OCI-LY3 (cell line): ENCODE data around the gene ANP32E.

Experiments used
- H2AFZ ChIP-seq: fragments of 200-600, 300-600 bp; shearing (Covaris generic); 2 replicates; pipeline ENCODE4 v1.6.0; 2014; ENCODE audit warnings: antibody characterized with exemption, low read depth, low read length
- H3K27ac ChIP-seq: fragments of 200-600, 300-600 bp; sonication (generic); 2 replicates; pipeline ENCODE4 v1.5.1; 2014; ENCODE audit warnings: mild to moderate bottlenecking, low read length, moderate library complexity, mixed read lengths
- H3K27me3 ChIP-seq: fragments of 200-600, 300-600 bp; sonication (generic); 2 replicates; pipeline ENCODE4 v1.6.1; 2014; ENCODE audit warnings: low read depth, low read length, mixed read lengths
- H3K36me3 ChIP-seq: fragments of 200-600, 300-600 bp; sonication (generic); replicated peaks from 2 replicates; pipeline ENCODE3; 2014; ENCODE audit warnings: low read depth, low read length, mixed read lengths
- H3K4me1 ChIP-seq: fragments of 300-600, 200-600 bp; sonication (generic); 2 replicates; pipeline ENCODE4 v1.6.1; 2014; ENCODE audit warnings: low read length, mixed read lengths
- H3K4me2 ChIP-seq: fragments of 200-600, 300-600 bp; sonication (generic); 2 replicates; pipeline ENCODE4 v1.6.1; 2014; ENCODE audit warnings: low read length, mixed read lengths
- H3K4me3 ChIP-seq: fragments of 300-600, 200-600 bp; sonication (generic); 2 replicates; pipeline ENCODE4 v1.5.1; 2014; ENCODE audit warnings: antibody characterized with exemption, mild to moderate bottlenecking, low read length, moderate library complexity
- H3K79me2 ChIP-seq: fragments of 300-600, 200-600 bp; shearing (Covaris generic); 2 replicates; pipeline ENCODE4 v1.6.1; 2014; ENCODE audit warnings: mild to moderate bottlenecking, low read length, mixed read lengths
- H3K9ac ChIP-seq: fragments of 300-600, 200-600 bp; shearing (Covaris generic); 2 replicates; pipeline ENCODE4 v1.6.0; 2014; ENCODE audit warnings: mild to moderate bottlenecking, low read length, moderate library complexity
- H3K9me3 ChIP-seq: fragments of 200-600, 300-600 bp; shearing (Covaris generic); 2 replicates; pipeline ENCODE4 v1.6.1; 2014; ENCODE audit warnings: low read length, mixed read lengths; ENCODE audit not compliant: insufficient read depth
- H4K20me1 ChIP-seq: fragments of 200-600, 300-600 bp; sonication (generic); 2 replicates; pipeline ENCODE4 v1.6.1; 2016; ENCODE audit warnings: low read length, mixed read lengths; ENCODE audit not compliant: insufficient read depth
- EZH2phosphoT487 ChIP-seq: fragments of 200-600 bp; shearing (Covaris generic); IDR thresholded peaks from 2 replicates; pipeline ENCODE4 v1.6.1; 2018; ENCODE audit warnings: antibody characterized with exemption, mixed run types, low read depth
- TF ChIP-seq, protein P1 (sequence below): fragments of 200-600, 300-600 bp; sonication (generic); IDR thresholded peaks from 2 replicates; pipeline ENCODE4 v1.5.1; 2014; ENCODE audit warnings: antibody characterized with exemption, low read length, low read depth

Gene ANP32E

DNA sequence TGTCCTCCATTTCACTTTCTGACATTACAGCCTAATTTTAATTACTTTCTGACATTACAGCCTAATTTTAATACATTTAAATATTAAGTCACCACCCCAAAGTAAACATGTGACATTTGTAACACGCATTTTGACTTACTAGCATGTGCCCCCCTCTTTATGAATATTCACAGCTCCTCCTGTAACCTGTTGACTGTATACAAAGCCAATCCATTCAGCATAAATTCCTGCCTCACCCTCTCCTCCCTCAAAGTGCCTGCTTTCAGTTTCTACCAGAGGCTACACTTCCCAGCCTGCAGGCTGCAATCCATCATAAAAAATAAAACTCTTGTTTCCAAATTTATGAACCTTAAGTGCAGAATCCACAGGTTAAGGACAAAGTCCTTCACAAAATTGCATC, 39.5 kb downstream of the ANP32E start:
- Histone ChIP-seq H2AFZ (no peak overlapping the region; the same call in 1 of the 2 replicates), H3K9me3 (no peaks in the 10 kb centered on the region), H3K27me3 (0 out of 2 replicates have a peak, but pooled peaks cover 3% of the 10 kb centered on the region), H3K4me1 (no peaks in the 10 kb centered on the region), H3K4me2 (no peak overlapping the region), H3K79me2 (no peaks in the 10 kb centered on the region), H3K36me3 (no peaks in the 10 kb centered on the region), H3K9ac (no peak overlapping the region), H3K4me3 (no peak overlapping the region), H3K27ac (no peak overlapping the region), H4K20me1 (no peaks in the 10 kb centered on the region)
- TF ChIP-seq EZH2phosphoT487: no peak
- TF ChIP-seq, protein P1, sequence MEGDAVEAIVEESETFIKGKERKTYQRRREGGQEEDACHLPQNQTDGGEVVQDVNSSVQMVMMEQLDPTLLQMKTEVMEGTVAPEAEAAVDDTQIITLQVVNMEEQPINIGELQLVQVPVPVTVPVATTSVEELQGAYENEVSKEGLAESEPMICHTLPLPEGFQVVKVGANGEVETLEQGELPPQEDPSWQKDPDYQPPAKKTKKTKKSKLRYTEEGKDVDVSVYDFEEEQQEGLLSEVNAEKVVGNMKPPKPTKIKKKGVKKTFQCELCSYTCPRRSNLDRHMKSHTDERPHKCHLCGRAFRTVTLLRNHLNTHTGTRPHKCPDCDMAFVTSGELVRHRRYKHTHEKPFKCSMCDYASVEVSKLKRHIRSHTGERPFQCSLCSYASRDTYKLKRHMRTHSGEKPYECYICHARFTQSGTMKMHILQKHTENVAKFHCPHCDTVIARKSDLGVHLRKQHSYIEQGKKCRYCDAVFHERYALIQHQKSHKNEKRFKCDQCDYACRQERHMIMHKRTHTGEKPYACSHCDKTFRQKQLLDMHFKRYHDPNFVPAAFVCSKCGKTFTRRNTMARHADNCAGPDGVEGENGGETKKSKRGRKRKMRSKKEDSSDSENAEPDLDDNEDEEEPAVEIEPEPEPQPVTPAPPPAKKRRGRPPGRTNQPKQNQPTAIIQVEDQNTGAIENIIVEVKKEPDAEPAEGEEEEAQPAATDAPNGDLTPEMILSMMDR: no peak

DNA sequence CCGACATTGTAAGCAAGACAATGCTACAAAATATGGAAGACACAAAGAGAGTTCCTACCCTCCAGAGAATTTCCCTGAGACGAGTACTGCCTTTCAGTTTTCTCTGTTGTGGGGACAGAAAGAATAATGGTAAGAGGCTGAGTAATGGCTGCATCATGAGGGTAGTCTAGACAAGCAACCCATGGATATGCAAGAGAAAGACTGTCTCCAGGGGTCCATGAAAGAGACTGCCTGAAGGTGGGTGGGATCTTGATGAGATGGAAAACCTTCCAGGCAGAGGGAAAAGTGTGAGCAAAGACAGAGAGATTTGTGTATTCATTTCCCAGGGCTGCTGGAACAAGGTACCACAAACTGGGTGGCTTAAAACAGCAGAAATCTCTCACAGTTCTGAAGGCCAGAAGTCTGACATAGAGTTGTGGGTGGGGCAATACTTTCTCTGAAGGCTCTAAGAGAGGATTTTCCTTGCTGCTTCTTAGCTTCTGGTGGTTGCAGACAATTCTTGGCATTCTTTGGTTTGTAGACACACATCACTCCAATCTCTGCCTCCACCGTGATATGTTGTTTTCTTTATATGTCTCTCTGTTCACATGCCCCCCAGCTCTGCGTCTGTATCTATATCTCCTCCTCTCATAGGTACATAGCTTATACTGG, 41.4 kb downstream of the ANP32E start:
- 0 out of 2 replicates have a peak, but pooled peaks cover 3% of the 10 kb centered on the region for H3K27me3 ChIP-seq
- no peaks in the 10 kb centered on the region for H3K36me3 ChIP-seq
- H3K4me3 ChIP-seq: no peak overlapping the region
- no peaks in the 10 kb centered on the region for H4K20me1 ChIP-seq
- no peak for TF ChIP-seq EZH2phosphoT487
- TF ChIP-seq, protein P1: no peak
- H3K9ac ChIP-seq: no peak overlapping the region
- no peaks in the 10 kb centered on the region for H3K4me1 ChIP-seq
- H2AFZ ChIP-seq: no peak overlapping the region
- no peak overlapping the region for H3K4me2 ChIP-seq
- no peaks in the 10 kb centered on the region for H3K9me3 ChIP-seq
- H3K27ac ChIP-seq: no peak overlapping the region
- H3K79me2 ChIP-seq: no peaks in the 10 kb centered on the region

DNA sequence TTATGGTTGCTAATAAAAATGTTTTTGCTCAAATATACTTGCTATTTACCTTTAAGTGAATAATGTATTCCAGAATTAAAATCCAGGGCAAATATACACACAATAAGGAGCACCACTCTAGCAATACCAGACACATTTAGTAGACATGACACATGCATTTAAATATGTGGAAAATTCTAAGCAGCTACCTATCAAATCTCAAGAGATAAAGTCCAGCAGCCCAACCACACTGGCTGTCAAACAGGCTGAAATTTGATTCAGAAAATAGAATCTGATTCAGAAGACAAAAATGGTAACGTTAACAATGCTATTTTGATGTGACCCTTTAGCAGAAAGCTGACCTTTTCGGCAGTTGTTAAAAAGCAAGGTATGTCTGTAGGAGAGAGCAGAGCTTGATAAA, 43.9 kb downstream of the ANP32E start:
- H4K20me1 ChIP-seq: no peaks in the 10 kb centered on the region
- no peak overlapping the region for H3K27ac ChIP-seq
- peaks cover 14% of the 10 kb centered on the region; the same call in 1 of the 2 replicates for H3K27me3 ChIP-seq
- no peak overlapping the region for H2AFZ ChIP-seq
- H3K36me3 ChIP-seq: no peaks in the 10 kb centered on the region
- no peak overlapping the region for H3K4me3 ChIP-seq
- TF ChIP-seq EZH2phosphoT487: no peak
- TF ChIP-seq, protein P1: no peak
- H3K9ac ChIP-seq: no peak overlapping the region
- H3K4me2 ChIP-seq: no peak overlapping the region
- H3K9me3 ChIP-seq: no peaks in the 10 kb centered on the region
- peaks cover 10% of the 10 kb centered on the region for H3K4me1 ChIP-seq
- H3K79me2 ChIP-seq: no peaks in the 10 kb centered on the region

DNA sequence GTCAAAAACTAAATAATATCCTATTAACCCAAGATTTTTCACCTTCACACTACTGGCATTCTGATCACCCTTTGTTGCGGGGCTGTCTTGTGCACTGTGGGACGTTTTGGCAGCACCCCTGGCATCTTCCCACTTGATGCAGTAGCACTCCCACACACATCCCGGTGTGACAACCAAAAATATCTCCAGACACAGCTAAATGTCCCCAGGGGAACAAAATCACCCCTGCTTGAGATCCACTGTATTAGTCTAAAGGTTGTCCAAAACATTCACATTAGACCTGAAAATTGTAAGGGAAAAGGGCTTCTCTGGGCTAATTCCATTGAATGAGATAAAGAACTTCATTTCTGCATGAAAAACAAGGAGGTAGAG, 48.4 kb downstream of the ANP32E start:
- H3K9me3 ChIP-seq: no peaks in the 10 kb centered on the region
- H3K9ac ChIP-seq: peak overlapping the region; percentile 33
- H3K36me3 ChIP-seq: no peaks in the 10 kb centered on the region
- H3K27me3 ChIP-seq: peaks cover 11% of the 10 kb centered on the region; the same call in 1 of the 2 replicates
- no peaks in the 10 kb centered on the region for H4K20me1 ChIP-seq
- peak overlapping the region; percentile 41 for H3K4me3 ChIP-seq
- H3K4me1 ChIP-seq: peaks cover 24% of the 10 kb centered on the region
- no peak overlapping the region for H3K27ac ChIP-seq
- no peak for TF ChIP-seq EZH2phosphoT487
- TF ChIP-seq, protein P1: no peak
- H3K79me2 ChIP-seq: no peaks in the 10 kb centered on the region
- H2AFZ ChIP-seq: peak overlapping the region; percentile 90; the same call in 1 of the 2 replicates
- H3K4me2 ChIP-seq: peak overlapping the region; percentile 77
